HG03558 (cell line): Measurements from ENCODE around the gene NRCAM.
"Not testable (repeated sequence)": the region's sequence is repeated elsewhere in the genome, so short reads cannot be mapped to it uniquely, and the experiment has no call there.

Experiments
- ATAC-seq: cut with Tn5 transposase; IDR thresholded peaks from one replicate; pipeline ENCODE4 v1.9.1; 2021; ENCODE audit warnings: moderate number of reproducible peaks; ENCODE audit not compliant: unreplicated experiment; ENCODE audit errors: extremely low read depth

NRCAM gene

GRCh38 chr7:108259447-108259846 lies 196.8 kb downstream of the NRCAM start:
- not testable (repeated sequence) for ATAC-seq

- no peak for ATAC-seq
Measured at GRCh38 chr7:108257954-108258353, 198.3 kb downstream of the NRCAM start.

GRCh38 chr7:108254259-108254658 lies 202.0 kb downstream of the NRCAM start:
- ATAC-seq: no peak

GRCh38 chr7:108253275-108254044 lies 202.8 kb downstream of the NRCAM start:
- no peak for ATAC-seq

- no peak for ATAC-seq
Measured at GRCh38 chr7:108252177-108252576, 204.1 kb downstream of the NRCAM start.

- ATAC-seq: no peak
Measured at GRCh38 chr7:108251700-108252099, 204.5 kb downstream of the NRCAM start.

- ATAC-seq: no peak
Measured at GRCh38 chr7:108249453-108249852, 206.8 kb downstream of the NRCAM start.

- ATAC-seq: no peak
Measured at GRCh38 chr7:108248821-108249220, 207.4 kb downstream of the NRCAM start.

- no peak for ATAC-seq
Measured at GRCh38 chr7:108248418-108248817, 207.8 kb downstream of the NRCAM start.

- ATAC-seq: no peak
Measured at GRCh38 chr7:108247614-108248013, 208.6 kb downstream of the NRCAM start.

GRCh38 chr7:108246227-108246837 lies 209.9 kb downstream of the NRCAM start:
- peak; percentile 86 for ATAC-seq

- ATAC-seq: no peak
Measured at GRCh38 chr7:108245523-108246226, 210.6 kb downstream of the NRCAM start.

GRCh38 chr7:108244110-108244509 lies 212.1 kb downstream of the NRCAM start:
- no peak for ATAC-seq

GRCh38 chr7:108239501-108240225 lies 216.6 kb downstream of the NRCAM start:
- no peak for ATAC-seq

- no peak for ATAC-seq
Measured at GRCh38 chr7:108236681-108237415, 219.4 kb downstream of the NRCAM start.

GRCh38 chr7:108235451-108236061 lies 220.7 kb downstream of the NRCAM start:
- ATAC-seq: no peak

- no peak for ATAC-seq
Measured at GRCh38 chr7:108234971-108235450, 221.2 kb downstream of the NRCAM start.

GRCh38 chr7:108234281-108234680 lies 222.0 kb downstream of the NRCAM start:
- ATAC-seq: no peak

- no peak for ATAC-seq
Measured at GRCh38 chr7:108232076-108232475, 224.2 kb downstream of the NRCAM start.
